HG02938 (cell line): ENCODE measurements around the gene KIF6.
"Not testable (repeated sequence)": the region's sequence is repeated elsewhere in the genome, so short reads cannot be mapped to it uniquely, and the experiment has no call there.

ENCODE experiments used
- ATAC-seq: cut with Tn5 transposase; IDR thresholded peaks from one replicate; pipeline ENCODE4 v1.9.1; 2021; ENCODE audit warnings: mild to moderate bottlenecking, moderate library complexity; ENCODE audit not compliant: unreplicated experiment

Gene KIF6

DNA sequence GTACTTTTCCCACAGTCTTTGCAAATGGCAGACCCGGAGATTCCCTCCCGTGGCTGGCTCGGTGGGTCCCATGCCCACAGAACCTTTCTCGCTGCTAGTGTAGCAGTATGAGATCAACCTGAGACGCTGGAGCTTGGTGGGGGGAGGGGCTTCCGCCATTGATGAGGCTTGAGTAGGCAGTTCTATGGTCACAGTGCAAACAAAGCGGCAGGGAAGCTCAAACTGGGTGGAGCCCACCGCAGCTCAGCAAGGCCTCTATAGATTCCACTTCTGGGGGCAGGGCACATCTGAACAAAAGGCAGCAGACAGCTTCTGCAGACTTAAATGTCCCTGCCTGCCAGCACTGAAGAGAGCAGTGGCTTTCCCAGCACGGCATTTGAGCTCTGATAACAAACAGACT lies 216.7 kb downstream of the KIF6 start:
- ATAC-seq = no peak

DNA sequence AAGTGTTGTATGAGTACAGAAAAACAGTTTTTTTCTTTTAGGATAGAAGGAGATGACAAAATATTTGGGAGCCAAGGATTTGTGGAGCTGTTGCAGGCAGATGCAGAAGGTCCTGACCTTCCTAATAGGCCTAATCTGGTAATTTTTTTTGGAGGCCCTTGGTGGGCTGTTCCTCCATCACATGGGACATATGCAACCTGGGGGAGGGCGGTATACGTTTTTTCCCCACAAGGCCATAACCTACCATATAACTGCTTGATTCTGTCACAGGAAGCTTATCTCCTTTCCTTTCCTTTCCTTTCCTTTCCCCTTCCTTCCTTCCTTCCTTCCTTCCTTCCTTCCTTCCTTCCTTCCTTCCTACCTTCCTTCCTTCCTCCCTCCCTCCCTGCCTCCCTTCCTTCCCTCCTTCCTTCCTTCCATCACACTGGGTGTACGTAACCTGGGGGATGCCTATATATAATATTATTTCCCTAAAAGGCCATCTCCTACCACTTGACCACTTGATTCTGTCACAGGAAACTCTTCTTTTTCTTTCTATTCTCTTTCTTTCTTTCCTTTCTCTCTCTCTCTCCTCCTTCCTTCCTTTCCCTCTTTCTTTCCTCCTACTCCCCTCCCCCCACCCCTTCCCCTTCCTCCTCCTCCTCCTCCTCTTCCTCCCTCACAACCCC lies 217.7 kb downstream of the KIF6 start:
- no peak for ATAC-seq

DNA sequence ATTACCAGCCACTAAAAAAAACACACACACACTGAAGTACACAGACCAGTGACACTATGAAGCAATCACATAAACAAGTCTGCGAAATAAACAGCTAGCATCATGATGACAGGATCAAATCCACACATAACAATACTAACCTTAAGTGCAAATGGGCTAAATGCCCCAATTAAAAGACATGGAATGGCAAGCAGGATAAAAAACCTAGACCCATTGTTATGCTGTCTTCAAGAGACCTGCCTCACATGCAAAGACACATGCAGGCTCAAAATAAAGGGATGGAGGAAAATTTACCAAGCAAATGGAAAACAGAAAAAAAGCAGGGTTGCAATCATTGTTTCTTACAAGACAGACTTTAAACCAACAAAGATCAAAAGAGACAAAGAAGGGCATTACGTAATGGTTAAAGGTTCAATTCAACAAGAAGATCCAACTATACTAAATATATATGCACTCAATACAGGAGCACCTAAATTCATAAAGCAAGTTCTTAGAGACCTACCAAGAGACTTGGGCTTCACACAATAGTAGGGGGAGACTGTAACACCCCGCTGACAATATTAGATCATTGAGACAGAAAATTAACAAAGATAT lies 222.7 kb downstream of the KIF6 start:
- not testable (repeated sequence) for ATAC-seq

DNA sequence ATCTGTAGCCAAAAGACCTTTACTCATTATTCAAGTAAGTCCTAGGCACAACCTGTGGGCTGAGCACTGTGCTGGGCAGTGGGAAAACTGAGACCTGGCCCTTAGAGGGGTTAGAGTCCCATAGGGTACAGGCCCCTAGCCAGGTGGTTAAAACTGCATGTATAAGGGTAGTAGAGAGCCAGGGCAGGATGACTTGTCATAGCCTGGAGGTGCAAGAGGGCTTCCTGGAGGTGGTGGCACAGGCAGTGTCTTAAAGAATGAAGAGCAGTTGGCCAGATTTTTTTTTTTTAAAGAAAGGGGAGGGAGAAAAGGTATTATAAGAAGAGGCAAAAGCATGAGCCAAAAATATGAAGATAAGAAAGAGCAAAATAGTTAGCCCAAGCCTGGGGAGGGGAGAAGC lies 226.2 kb downstream of the KIF6 start:
- ATAC-seq = no peak

DNA sequence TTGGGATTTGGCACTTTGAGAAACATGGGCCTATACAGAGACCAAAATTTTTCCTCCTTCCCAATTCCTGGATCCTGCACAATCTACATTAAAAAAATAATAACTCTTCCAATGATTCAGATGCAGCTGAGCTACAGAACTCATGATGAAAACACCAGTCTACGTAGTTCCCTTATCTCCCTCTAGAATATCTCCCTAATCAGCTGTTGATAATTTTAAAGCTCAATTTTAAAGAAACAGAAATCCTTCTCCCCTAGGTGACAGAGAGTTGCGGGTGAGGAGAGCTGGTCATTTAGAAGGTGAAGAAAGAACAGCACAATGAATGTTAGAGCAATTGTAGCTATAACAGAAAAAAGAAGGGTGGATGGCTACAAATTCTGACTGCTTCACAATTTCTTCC lies 227.1 kb downstream of the KIF6 start:
- ATAC-seq = no peak

DNA sequence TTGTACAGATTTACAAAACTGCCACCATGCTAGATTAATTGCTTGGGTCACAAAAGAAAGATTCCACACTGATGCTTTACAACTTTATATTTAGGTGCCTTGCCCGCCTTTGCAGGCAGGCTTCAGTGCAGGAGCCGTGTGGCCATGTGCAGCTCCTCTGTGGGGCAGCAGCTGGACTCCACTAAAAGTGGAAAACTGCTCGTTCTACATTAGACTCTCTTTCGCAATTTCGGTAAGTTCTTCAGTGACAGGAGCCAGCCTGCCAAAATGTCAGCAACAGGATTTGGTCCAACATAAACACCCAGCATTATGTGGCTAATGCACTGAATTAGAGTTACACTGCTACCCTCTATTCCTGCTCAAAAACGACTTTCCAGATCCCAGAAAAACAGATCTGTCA lies 228.3 kb downstream of the KIF6 start:
- ATAC-seq = no peak

DNA sequence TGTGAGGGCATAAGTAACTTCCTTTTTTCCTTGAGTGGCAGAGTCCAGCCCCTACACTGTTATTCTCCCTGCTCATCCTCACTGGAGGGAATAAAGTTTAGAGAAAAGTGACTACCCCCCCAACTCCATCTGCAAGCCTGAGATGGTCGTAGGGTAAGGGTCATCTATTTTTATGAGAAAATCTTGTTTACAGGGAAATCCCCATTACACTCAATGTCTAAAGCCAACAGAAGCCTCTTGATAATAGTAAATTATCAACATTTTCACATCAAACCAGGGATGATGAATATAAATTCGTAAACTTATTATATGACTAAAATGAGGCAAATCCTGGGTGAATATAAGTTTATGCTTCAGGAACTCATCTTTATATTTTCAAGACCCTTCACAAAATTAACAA lies 228.8 kb downstream of the KIF6 start:
- ATAC-seq = no peak

DNA sequence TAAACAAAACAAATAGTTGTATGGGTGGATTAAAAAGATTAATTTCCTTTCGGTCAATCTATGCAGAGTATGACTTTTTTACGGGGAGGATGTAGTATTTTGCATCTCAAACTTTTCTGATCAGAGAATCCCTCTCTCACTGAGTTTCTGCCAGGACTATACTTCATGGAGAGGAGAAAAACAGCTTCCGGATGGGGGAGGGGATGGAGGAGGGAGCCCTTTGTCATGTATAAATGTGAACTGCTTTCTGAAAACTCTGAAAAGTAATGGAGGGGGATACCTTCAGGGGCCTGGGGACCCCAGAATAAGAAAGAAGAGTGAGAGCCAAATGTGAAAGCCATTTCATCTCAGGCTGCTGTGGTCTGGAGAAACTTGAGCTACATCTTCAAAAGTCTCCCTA lies 229.6 kb downstream of the KIF6 start:
- no peak for ATAC-seq

DNA sequence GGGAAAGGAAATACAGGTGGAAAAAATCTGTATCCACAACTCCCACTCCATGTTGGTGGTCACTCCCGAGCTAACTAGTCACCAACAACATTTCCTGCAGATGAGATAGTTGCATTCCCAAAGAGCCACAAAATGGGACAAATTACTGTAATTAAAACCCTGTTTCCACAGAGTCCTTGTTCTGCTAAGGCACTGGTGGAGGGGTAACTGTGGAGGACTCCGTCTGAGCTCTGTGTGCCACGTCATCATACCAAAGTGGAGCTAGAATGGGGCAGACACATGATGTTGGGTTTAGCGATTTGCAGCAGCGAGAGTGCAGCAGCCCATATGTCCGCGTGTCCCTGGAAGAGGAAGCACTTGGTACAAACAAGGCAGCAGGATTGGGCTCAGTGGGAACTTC lies 230.2 kb downstream of the KIF6 start:
- no peak for ATAC-seq

DNA sequence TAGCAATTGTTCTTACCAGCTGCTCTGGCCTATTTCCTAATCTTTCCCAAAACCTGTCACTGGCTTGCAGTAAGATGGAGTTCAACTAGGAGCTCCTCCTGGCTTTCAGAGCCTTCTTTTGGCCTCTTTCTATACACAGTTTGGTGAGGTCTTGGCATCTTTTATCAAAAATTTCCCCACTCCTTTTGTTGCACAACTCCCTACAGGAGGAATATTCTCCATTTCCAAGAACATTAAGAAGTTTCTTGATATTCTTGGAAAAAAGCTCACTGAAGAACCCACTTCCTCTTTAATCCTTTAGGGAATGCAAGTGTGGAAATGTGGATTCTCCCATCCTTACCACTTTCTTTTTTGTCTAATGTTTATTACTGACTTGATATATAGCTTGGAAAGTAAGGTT lies 231.4 kb downstream of the KIF6 start:
- no peak for ATAC-seq

DNA sequence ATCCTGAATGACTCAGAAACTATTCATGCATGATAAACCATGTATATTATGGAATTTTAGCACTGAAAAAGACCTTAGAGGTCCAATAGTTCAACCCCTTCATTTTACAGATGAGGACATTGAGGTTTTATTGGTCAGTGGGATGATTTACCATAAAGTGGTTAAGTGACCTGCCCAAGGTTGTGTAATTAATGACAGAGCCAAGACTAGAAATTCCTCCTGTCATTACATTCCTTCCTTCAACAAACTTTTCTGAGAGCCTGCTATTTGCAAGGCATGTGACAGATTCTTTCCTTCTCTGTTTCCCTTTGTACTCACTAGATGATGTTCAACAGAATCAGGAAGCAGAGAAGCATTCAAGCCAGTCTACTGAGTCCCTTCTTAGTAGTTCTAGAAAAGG lies 232.0 kb downstream of the KIF6 start:
- ATAC-seq = no peak

DNA sequence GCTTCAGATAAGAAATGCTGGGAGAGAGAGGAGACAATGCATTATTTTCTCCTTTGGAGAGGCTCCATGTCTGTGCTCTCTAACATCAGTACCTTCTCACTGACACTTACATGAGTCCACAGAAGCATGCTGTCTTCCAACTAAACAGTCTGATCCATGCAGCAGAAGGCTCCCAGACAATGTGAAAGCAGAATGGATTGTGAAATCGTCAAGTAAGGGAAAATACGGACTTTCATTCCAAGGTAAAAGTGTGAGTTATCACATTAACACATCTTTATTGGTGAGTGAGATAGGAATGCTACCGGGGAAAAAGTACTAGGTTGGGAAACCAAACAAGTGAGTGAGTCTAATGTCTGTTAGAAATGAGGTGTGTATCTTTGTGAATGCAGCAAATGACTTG lies 235.1 kb downstream of the KIF6 start:
- ATAC-seq = no peak

DNA sequence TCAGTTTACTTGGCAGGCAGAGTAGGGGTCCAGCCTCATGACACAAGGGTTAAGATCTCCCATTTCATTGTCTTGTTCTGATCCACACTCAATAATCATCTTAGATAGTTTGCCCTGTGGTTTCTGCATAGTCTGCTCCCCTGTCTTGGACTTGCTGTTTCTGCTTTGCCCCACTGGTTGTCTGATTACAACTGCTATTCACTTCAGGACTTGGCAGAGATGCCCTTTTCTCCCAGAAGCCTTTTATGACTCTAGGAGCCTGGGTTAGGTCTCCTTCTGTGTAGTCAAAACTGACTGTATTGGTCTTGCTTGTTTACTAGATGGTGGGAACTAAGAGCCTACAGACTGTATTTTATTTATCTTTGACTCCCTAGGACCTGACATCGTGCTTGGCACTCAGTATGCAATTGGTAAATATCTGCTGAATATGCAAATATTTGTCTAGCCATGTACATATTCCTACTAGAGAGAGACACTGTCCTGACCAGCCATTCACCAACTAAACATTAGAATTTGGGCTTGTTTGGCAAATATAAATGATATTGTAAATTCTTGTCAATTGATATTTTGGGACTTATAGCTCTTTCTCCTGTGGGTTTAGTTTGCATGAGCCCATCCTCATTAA lies 236.8 kb downstream of the KIF6 start:
- no peak for ATAC-seq

DNA sequence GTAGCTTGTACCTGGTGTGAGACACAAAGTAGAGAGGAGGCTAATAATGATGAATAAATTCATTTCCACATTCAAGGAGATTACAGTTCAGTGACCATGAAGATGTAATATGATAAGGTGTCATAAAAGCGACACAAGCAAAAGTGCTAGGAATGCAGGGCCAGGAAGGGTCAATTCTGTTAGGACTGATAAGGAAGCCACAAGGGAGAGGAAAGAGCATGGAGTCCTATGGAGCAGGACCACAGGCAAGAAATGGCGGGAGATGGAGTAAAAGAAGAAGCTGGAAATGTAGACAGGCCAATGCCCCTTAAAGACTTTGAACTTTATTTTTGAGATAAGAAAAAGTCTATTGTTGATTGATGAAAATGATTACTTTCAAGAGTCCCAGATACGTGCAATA lies 240.9 kb downstream of the KIF6 start:
- no peak for ATAC-seq

DNA sequence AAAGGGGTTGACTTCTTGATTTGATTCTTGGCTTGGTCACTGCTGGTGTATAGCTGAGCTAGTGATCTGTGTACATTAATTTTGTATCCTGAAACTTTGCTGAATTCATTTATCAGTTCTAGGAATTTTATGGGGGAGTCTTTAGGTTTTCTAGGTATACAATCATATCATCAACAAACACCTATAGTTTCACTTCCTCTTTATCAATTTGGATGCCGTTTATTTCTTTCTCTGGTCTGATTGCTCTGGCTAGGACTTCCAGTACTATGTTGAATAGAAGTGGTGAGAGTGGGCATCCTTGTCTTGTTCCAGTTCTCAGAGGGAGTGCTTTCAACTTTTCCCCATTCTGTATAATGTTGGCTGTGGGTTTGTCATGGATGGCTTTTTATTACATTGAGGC lies 245.4 kb downstream of the KIF6 start:
- not testable (repeated sequence) for ATAC-seq

DNA sequence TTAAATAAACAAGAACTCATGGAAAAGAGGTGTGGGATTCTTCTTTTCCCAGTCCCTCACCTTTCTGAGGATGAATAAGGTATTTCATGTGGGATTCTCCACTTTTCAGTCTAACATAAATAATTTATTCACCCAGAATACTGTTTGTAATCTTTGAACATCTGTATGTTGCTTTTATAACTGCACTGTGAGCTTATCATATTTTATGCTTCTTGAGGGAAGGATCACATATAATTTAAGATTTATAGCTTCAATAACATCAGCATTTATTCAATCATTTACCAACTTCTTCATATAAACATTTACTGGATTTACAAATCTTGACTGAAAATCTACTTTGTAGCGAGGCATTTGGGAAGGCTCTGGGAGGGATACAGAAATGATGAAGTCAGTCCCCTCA lies 248.5 kb downstream of the KIF6 start:
- no peak for ATAC-seq

DNA sequence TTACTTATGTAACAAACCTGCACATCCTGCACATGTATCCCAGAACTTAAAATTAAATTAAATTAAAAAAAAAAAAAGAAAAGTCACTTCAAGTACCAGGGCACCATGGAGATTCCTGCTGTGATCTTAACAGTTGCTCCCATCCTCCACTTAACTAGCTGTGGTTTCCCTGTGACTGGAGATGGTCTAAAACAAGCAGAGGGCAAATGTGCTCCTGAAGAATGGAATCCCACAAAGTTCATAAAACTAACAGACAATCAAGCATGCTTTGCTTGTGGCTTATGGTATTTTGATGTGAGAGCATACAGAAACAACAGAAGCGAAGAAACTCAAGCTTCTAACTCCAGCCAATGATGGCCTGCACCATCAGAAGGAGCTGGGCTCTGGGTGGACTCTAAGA lies 249.1 kb downstream of the KIF6 start:
- ATAC-seq = no peak

DNA sequence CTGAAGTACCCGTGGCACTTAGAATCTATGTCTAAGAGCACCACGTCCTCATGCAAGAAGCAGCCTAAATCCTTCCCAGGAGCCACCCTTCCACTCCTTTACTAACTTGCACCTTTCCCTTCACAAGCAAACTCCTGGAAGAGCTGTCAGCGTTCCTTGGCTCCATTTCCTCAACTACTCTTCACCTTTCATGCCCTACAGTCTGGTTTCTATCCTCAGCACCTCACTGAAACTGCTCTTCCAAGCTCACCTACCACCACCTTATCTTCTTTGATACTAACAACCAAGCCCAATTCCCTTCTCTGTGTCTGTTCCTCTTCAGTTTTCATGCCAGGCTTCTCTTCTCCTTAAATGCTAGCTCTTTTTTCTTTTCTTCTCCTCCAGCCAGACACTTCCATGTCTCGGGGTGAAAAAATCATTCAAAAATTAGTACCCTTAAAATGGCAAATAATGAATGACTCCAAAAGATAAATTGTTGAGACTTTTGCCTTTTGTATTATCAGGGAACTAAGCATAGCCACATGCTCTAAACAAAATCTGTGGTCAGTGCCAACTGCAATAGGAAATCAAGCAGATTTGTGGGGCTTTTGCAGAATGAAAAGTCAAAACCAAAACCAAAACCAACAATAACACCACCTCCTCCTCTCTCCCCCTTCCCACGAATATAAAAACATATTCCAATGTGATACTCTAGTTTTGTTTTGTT lies 253.1 kb downstream of the KIF6 start:
- no peak for ATAC-seq

DNA sequence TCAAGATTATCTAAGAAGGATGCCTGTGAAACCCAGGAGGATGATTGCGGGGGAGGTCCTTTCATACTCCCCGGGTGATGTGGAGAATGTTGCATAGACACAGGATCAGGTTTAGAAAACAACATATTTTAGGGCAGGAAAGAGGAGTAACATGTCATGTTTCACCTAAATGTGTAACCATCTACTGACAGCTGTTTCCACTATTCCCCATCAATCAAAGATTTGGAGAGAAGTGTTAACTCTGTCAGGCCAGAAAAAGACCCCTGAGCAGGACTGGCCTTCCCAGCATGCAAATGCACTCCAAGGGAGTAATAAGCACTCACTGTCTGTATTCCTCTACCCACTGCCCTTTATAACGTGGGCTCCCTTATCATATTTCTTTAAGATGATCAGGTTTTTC lies 254.7 kb downstream of the KIF6 start:
- ATAC-seq = no peak

DNA sequence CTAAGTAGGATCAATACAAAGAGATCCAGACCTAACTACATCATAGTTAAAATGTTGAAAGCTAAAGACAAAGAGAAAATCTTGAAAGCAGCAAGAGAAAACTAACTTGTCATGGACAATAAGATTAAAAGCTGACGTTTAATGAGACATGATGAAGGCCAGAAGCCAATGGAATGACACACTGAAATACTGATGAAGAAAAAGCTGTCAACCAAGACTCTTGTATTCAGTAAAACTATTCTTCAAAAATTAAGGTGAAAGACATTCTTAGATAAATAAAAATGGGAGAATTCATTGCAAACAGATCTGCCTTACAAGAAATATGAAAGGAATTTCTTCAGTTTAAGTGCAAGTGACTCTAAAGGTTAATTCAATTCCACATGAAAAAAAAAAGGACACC lies 256.8 kb downstream of the KIF6 start:
- ATAC-seq = no peak

DNA sequence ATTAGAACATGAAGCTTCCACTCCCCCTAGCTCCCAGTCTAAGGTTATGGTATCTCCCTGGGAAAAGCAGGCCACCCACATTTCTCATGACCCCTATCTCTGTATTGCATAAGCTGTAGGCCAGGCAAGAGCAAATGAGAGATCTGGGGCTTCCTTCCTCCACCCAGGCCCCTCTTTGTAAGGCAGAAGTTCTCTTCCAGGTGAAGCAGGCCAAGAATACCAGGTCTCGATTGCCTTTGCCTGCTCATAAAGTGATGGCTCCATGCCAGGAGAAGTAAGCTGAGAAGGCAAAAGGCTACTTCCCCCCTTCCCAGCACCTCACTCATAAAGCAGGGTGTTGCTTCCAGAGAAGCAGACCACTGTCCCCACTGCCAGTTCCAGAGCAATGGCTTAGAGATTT lies 258.6 kb downstream of the KIF6 start:
- ATAC-seq = no peak

DNA sequence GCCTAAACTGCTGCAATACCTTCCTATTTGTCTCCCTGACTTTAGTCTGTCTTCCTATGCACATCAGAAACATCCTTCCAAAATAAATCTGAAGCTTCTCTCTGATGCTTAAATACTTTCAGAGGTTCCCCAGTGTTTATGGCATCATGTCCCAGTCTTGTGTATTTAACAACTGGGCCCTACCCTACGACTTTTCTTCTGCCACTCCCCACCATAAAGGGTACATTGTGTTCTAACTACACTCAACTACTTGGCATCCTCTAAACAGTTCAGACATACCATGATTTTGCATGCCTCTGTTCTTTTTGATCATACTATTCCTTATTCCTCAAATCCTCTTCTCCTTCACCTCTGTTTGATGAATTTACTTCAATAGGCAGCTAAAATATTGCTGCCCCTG lies 259.7 kb downstream of the KIF6 start:
- ATAC-seq = no peak
